PC-3 (cell line): Measurements from ENCODE around the gene CCDC28B.

ENCODE experiments used
- EZH2phosphoT487 ChIP-seq: fragments of 300-600 bp; sonication (generic); IDR thresholded peaks from 2 replicates; pipeline ENCODE4 v1.6.1; 2018; ENCODE audit warnings: mild to moderate bottlenecking, antibody characterized with exemption, low read length, borderline replicate concordance
- TF ChIP-seq, protein P1 (sequence below): fragments of 300-600 bp; sonication (generic); conservative IDR thresholded peaks from 2 replicates; pipeline ENCODE4 v1.5.1; 2017; ENCODE audit warnings: antibody characterized with exemption, low read depth, mild to moderate bottlenecking, low read length

DNA sequence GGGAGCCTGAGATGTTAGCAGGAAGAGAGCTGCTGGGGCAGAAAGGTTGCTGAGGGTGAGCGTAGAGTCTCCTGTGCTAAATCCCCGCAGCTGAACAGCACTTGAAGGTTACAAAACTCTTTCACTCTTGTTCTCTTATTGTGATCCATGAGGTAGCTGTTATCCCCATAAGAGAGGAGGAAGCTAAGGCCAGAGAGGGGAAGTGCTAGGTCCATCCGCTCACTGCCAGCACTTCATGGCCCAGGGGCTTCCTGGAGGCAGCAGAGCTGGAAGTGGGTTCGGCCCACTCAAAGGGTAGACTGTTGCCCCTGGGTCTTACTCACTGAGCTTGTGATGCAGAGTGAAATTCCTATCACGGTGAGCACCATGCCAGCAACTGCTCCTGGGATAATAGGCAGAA lies 16.2 kb downstream of the CCDC28B start:
- TF ChIP-seq, protein P1, sequence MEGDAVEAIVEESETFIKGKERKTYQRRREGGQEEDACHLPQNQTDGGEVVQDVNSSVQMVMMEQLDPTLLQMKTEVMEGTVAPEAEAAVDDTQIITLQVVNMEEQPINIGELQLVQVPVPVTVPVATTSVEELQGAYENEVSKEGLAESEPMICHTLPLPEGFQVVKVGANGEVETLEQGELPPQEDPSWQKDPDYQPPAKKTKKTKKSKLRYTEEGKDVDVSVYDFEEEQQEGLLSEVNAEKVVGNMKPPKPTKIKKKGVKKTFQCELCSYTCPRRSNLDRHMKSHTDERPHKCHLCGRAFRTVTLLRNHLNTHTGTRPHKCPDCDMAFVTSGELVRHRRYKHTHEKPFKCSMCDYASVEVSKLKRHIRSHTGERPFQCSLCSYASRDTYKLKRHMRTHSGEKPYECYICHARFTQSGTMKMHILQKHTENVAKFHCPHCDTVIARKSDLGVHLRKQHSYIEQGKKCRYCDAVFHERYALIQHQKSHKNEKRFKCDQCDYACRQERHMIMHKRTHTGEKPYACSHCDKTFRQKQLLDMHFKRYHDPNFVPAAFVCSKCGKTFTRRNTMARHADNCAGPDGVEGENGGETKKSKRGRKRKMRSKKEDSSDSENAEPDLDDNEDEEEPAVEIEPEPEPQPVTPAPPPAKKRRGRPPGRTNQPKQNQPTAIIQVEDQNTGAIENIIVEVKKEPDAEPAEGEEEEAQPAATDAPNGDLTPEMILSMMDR: no peak
- TF ChIP-seq EZH2phosphoT487: no peak
